HG03135 (cell line): ENCODE measurements around the gene CNNM4.
A peak's percentile ranks its signal among the peaks of the same experiment; 100 is the strongest.

Experiments
- ATAC-seq: cut with Tn5 transposase; IDR thresholded peaks from one replicate; pipeline ENCODE4 v1.9.1; 2021; ENCODE audit warnings: mild to moderate bottlenecking, moderate library complexity; ENCODE audit not compliant: unreplicated experiment

Gene CNNM4

GRCh38 chr2:96757477-96757860 is 3.2 kb upstream of the CNNM4 start:
- no peak for ATAC-seq

- ATAC-seq = no peak
These were observed 1.7 kb upstream of the CNNM4 start for GRCh38 chr2:96758987-96759386.

GRCh38 chr2:96759548-96759947 is 1.2 kb upstream of the CNNM4 start:
- ATAC-seq = no peak

GRCh38 chr2:96760986-96761832 is 507 bp downstream of the CNNM4 start:
- ATAC-seq = peak; percentile 16

DNA sequence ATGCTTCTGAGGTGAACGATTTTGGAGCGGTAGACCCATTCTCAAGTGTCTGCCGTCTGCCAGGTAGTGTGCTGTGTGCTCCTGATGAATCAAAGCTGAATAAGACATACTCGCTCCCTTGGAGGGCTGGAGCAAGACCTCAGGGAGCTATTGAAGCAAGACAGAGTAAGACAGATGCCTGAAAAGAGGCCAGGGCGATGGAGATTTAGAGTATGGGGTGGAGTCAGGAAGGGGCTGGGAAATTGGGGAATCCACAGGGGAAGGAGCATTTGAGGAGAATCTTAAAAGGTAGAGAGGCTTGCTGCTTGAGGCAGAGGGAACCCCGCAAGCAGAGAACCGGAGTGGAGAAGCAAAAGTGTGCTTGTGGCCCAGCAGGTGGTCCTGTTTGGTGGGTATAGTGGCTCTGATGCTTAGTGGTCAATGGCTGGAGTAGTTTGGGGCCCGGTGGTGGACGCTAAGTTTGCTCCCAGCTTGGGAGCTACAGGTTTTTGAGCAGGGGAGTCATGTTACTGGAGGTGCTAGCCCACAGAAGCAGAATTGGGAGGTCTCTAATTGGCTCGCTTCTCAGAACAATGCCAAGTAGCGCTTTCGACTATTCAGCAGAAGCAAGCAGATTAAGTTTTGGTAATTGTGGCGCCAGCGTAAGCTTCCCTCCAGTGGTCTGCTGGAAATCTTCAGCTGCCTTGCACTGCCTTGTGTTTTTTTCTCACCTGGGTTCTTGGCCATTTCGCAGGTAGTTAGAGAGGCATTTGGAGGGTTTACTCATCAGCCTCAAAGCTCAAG is 2.0 kb downstream of the CNNM4 start:
- ATAC-seq = no peak

GRCh38 chr2:96763511-96764252 is 3.0 kb downstream of the CNNM4 start:
- ATAC-seq = no peak

DNA sequence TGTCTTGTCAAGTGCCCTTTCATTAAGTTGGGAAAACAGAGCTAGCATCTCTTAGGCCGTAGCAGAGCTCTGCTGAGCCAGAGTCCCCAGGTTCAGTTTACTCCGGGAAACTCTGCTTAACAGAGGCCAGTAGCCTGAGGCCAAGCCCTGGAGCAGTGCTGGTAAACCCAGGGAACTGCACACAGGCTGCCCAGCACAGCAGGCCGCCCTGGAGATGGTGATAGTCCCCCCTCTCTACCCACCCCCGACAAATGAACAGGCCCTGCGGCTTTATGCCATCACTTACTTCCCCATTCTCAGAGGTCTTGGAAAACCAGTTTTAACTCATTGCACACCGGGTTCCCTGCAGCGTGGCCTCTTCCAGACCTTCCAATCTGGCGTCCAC is 3.5 kb downstream of the CNNM4 start:
- no peak for ATAC-seq

DNA sequence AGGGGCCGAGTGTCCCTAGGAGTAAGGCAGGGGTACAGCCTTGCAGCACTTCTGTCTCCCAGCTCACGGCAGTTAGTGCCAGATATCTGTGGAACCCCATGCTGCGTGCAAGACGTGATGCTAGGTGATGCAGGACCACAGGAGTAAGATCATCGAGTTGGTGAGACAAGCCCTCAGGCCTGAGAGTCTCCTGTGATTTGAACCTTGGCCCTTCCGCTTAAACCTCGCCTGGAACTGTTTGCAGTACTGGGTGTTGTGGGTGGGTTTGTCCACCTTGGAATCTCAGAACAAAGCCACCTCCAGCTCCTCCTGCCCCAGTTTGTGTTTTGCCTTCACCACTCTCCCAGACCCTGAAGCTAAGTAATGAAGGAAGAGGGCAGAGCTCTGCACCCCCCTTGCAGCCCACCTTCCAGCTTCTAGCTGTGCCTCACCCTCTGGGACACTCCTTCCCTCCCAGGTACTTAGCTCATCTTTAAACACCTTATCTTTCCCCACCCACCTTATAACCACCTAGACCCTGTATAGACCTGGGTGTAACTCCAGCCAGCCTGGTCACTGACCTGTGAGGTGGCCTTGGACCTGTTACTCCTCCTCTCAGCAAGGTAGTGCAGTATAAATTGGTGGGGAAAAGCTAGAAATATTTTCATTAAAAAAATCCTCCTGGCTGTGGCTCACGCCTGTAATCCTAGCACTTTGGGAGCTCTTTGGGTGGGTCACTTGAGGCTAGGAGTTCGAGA is 6.6 kb downstream of the CNNM4 start:
- ATAC-seq = no peak

DNA sequence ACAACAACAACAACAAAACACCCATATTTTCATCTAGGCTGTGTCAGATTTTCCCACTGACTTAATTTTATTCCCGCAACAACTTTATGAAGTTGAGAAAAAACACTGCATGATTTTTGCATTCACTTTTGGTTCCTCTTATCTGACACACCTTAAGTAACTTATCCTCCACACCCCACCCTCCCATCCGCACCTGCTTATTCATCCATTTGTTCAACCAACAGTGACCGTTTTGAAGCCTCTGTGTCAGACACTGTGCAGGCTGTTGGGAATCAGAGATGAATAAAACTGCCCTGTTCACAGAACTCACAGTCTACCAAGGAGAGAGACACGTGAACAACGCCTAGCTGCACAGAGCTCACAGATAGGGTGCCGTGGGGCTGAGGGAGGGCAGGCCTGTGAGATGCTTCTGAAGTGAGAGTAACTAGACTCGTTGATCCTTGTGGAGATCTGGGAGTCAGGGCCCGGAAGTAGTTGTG is 7.4 kb downstream of the CNNM4 start:
- ATAC-seq = peak; percentile 49

DNA sequence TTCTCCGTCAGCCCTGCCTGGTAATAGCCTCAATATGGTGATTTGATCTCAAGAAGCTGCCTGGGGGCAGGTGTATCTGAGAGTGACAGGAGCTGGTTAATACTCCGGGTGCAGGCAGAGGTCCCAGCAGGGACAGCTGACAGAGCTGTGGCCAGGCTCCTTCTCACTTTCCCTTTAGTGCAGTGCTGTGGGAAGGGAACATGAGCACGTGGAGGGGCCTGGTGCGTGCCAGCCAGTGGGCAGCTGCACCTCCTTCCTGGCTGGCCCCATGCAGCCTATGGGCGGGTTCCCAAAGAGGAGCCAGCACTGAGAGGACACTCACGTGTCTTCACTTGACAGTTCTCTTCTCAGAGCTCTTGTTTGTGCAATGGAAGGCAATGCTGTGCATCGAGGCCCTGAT is 9.1 kb downstream of the CNNM4 start:
- ATAC-seq = no peak

- ATAC-seq = no peak
These were observed 9.9 kb downstream of the CNNM4 start for GRCh38 chr2:96770442-96771202.

- no peak for ATAC-seq
These were observed 11.3 kb downstream of the CNNM4 start for GRCh38 chr2:96771796-96772618.

GRCh38 chr2:96772903-96773671 is 12.4 kb downstream of the CNNM4 start:
- no peak for ATAC-seq

DNA sequence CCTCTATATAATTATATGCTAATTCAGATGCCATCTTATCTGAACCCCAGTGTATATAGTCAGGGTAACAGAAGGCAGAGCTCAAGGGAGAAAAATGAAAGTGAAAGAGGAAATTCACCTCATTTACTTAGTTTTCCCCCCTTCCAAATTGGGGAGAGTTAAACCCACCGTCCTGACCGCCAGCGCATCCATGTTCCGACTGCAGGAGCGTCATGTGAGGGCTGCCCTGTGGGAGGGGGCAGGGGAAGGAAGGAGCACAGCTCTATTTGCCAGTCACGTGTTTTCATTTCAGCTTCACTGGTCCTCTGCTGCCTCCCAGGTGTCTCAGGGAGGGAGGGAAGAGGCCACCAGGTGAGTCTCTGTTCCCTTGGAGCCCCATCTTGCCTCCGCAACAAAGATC is 13.2 kb downstream of the CNNM4 start:
- peak; percentile 46 for ATAC-seq

DNA sequence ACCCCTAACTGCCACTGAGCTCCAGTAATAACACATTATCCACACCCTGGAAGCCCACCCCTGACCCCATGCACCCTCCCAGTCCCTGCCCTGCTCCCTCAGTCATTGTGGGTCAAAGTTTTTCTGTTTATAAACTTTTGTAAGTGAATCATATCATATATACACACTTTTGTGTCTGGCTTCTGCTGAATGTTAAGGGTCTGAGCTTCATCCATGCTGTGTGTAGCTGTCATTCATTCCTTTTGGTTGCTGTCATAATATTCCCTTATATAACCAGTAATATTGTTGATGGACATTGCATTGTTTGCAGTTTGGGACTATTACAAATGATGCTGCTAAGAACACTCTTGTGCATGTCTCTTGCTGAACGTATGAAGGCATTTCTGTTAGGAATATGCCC is 14.5 kb downstream of the CNNM4 start:
- ATAC-seq = no peak

- no peak for ATAC-seq
These were observed 22.7 kb downstream of the CNNM4 start for GRCh38 chr2:96783388-96783787.

- no peak for ATAC-seq
These were observed 26.7 kb downstream of the CNNM4 start for GRCh38 chr2:96787411-96787810.
